ENCODE data around the gene CCDC136. TPM values are rescaled to one million over a fixed set of nuclear protein-coding genes. Genes with fewer than 3 reads are reported as not detected.

CCDC136 gene
- total and polyA plus RNA-seq, 2 donors (not counting 1 experiment from before 2014, with no cell fraction given): 8.3 to 12.1 TPM

DNA sequence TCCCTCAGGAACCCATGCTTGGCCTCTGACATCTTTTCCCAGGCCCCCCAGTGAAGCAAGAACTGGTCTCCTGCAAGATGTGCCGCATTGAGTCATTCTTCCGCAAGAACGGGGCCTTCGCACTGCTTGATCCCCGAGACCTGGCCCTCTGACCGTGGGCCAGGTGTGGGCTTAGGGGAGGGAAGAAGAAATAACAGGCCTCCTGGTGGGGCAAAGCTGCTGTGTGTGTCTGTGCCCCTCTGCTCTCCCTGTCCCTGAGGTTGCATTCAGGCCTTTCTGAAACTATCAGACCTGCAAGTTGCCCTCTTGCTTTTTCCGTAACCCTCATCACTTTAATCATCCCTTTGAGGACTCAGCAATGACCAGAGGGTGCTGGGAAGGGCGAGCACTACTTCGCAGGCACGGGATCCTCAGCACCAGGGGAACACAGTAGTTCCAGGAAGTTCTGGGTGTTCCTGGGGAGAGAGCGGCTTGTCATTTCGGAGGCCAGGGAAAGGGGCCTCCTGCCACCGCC is 76.9 kb downstream of the CCDC136 start:
- TF ChIP-seq EZH2 (IDR thresholded peaks at IDR 0.05; ENCODE audit: low read length, missing control alignments): no peak
- TF ChIP-seq, protein P1, sequence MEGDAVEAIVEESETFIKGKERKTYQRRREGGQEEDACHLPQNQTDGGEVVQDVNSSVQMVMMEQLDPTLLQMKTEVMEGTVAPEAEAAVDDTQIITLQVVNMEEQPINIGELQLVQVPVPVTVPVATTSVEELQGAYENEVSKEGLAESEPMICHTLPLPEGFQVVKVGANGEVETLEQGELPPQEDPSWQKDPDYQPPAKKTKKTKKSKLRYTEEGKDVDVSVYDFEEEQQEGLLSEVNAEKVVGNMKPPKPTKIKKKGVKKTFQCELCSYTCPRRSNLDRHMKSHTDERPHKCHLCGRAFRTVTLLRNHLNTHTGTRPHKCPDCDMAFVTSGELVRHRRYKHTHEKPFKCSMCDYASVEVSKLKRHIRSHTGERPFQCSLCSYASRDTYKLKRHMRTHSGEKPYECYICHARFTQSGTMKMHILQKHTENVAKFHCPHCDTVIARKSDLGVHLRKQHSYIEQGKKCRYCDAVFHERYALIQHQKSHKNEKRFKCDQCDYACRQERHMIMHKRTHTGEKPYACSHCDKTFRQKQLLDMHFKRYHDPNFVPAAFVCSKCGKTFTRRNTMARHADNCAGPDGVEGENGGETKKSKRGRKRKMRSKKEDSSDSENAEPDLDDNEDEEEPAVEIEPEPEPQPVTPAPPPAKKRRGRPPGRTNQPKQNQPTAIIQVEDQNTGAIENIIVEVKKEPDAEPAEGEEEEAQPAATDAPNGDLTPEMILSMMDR (conservative IDR thresholded peaks at IDR 0.05 in 1 of 2, IDR thresholded peaks at IDR 0.05 in 1 of 2; ENCODE audit: low read depth in 1 of 2, low read length in 2 of 2): no peak
- peak overlapping the region in 1 of 4 experiments; percentile 52 for H3K4me3 ChIP-seq (replicated peaks in 1 of 4; ENCODE audit: control extremely low read depth in 1 of 4, insufficient read depth in 1 of 4, low read depth in 3 of 4, low read length in 4 of 4)
- no peak for DNase-seq (ENCODE audit: low read depth in 2 of 2)
- no peaks in the 10 kb centered on the region for H4K20me1 ChIP-seq (ENCODE audit: control insufficient read depth, extremely low read depth, insufficient read depth, low read length)
- no peaks in the 10 kb centered on the region for H3K4me1 ChIP-seq (ENCODE audit: control insufficient read depth, extremely low read depth, insufficient read depth, low read length)
- no peaks in the 10 kb centered on the region for H3K9me3 ChIP-seq (ENCODE audit: control insufficient read depth, insufficient read depth, low read depth, low read length)
- H2AFZ ChIP-seq (ENCODE audit: low read length): no peak overlapping the region
- H3K27me3 ChIP-seq (ENCODE audit: control insufficient read depth, insufficient read depth, low read length): no peaks in the 10 kb centered on the region
- H3K36me3 ChIP-seq (ENCODE audit: control insufficient read depth, insufficient read depth, low read length): peaks cover 5% of the 10 kb centered on the region
- no peak overlapping the region for H3K27ac ChIP-seq (ENCODE audit: insufficient read depth, low read length)
- no peak overlapping the region for H3K4me2 ChIP-seq (ENCODE audit: extremely low read depth, insufficient read depth, low read length)
- peaks cover 3% of the 10 kb centered on the region for H3K79me2 ChIP-seq (ENCODE audit: control insufficient read depth, insufficient read depth, low read length)
- no peak overlapping the region for H3K9ac ChIP-seq (ENCODE audit: insufficient read depth, low read length)

DNA sequence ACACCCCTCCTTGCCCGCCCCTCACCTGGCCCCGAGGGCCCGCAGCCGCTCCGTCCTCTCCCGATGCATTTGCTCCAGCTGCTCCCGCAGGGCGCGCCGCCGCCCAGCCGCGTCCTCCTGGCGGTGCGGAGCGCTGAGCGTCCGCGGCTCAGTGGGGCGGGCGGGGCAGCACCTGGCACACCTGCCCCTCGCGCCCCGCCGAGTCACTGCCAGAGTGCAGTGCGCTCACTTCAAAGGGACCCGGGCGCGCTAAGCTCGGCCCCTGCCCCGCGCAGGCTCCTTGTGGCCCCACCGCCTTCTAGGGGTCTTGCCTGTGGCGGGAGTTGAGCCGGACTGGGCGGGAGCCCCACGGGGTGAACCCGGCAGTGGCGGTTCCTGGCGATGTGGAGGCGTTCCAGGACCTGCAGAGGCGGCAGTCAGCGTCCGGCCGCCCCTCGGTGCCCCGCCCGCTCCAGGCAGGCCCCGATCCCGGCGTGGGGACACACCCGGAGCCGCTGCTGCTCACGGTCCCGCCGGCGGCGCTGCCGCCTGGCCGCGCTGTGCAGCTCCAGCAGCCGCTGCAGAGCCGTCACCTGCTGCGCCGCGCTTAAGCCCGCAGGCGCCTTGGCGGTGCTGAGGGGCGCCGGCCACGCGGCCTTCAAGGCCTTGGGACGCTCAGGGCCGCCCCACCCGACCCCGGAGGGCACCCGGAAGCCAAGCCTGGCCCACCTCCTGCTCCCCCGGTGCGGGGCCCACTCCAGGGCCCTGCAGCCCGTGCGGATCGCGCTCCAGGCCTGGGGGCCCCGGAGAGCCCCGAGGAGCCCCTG is 77.6 kb downstream of the CCDC136 start:
- no peaks in the 10 kb centered on the region for H3K4me1 ChIP-seq (ENCODE audit: control insufficient read depth, extremely low read depth, insufficient read depth, low read length)

DNA sequence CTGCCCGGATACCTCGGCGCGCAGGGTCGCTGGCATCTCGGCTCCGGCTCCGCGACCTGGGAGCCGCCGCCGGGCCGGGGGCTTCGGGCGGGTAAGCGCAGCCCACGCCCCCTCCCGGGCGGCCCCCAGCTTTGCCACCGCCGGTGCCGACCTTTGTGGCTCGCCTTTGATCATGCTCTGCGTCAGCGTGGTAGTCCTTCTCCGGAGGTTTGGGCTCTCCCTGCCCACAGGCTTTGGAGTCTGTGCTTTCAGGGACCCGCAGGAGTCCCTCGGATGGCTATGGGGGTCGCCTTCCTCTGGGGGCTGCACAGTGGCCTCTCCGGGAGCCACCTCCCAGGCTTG is 78.1 kb downstream of the CCDC136 start:
- H3K27ac ChIP-seq (ENCODE audit: insufficient read depth, low read length): no peak overlapping the region
- no peaks in the 10 kb centered on the region for H4K20me1 ChIP-seq (ENCODE audit: control insufficient read depth, extremely low read depth, insufficient read depth, low read length)
- H3K4me3 ChIP-seq (replicated peaks in 1 of 4; ENCODE audit: control extremely low read depth in 1 of 4, insufficient read depth in 1 of 4, low read depth in 3 of 4, low read length in 4 of 4): peak overlapping the region in 1 of 4 experiments; percentile 52
- no peaks in the 10 kb centered on the region for H3K4me1 ChIP-seq (ENCODE audit: control insufficient read depth, extremely low read depth, insufficient read depth, low read length)
- H2AFZ ChIP-seq (ENCODE audit: low read length): no peak overlapping the region
- peaks cover 5% of the 10 kb centered on the region for H3K36me3 ChIP-seq (ENCODE audit: control insufficient read depth, insufficient read depth, low read length)
- no peaks in the 10 kb centered on the region for H3K9me3 ChIP-seq (ENCODE audit: control insufficient read depth, insufficient read depth, low read depth, low read length)
- peak overlapping the region; percentile 93 for H3K4me2 ChIP-seq (ENCODE audit: extremely low read depth, insufficient read depth, low read length)
- H3K79me2 ChIP-seq (ENCODE audit: control insufficient read depth, insufficient read depth, low read length): no peaks in the 10 kb centered on the region
- H3K9ac ChIP-seq (ENCODE audit: insufficient read depth, low read length): no peak overlapping the region
- TF ChIP-seq, protein P1 (conservative IDR thresholded peaks at IDR 0.05 in 1 of 2, IDR thresholded peaks at IDR 0.05 in 1 of 2; ENCODE audit: low read depth in 1 of 2, low read length in 2 of 2): no peak
- TF ChIP-seq EZH2 (IDR thresholded peaks at IDR 0.05; ENCODE audit: low read length, missing control alignments): no peak
- H3K27me3 ChIP-seq (ENCODE audit: control insufficient read depth, insufficient read depth, low read length): no peaks in the 10 kb centered on the region
- DNase-seq (ENCODE audit: low read depth in 2 of 2): no peak

More for the DNA sequence above, 77.6 kb downstream of the CCDC136 start:
- no peaks in the 10 kb centered on the region for H3K79me2 ChIP-seq (ENCODE audit: control insufficient read depth, insufficient read depth, low read length)
- no peaks in the 10 kb centered on the region for H4K20me1 ChIP-seq (ENCODE audit: control insufficient read depth, extremely low read depth, insufficient read depth, low read length)
- H3K27ac ChIP-seq (ENCODE audit: insufficient read depth, low read length): no peak overlapping the region
- peak overlapping the region; percentile 93 for H3K4me2 ChIP-seq (ENCODE audit: extremely low read depth, insufficient read depth, low read length)
- TF ChIP-seq EZH2 (IDR thresholded peaks at IDR 0.05; ENCODE audit: low read length, missing control alignments): no peak
- TF ChIP-seq, protein P1 (conservative IDR thresholded peaks at IDR 0.05 in 1 of 2, IDR thresholded peaks at IDR 0.05 in 1 of 2; ENCODE audit: low read depth in 1 of 2, low read length in 2 of 2): no peak
- no peaks in the 10 kb centered on the region for H3K27me3 ChIP-seq (ENCODE audit: control insufficient read depth, insufficient read depth, low read length)
- H3K9ac ChIP-seq (ENCODE audit: insufficient read depth, low read length): peak overlapping the region; percentile 16
- peaks cover 5% of the 10 kb centered on the region for H3K36me3 ChIP-seq (ENCODE audit: control insufficient read depth, insufficient read depth, low read length)
- peak overlapping the region in 3 of 4 experiments; percentile 41 to 52 (median 45) for H3K4me3 ChIP-seq (replicated peaks in 1 of 4; ENCODE audit: control extremely low read depth in 1 of 4, insufficient read depth in 1 of 4, low read depth in 3 of 4, low read length in 4 of 4)
- H3K9me3 ChIP-seq (ENCODE audit: control insufficient read depth, insufficient read depth, low read depth, low read length): no peaks in the 10 kb centered on the region
- peak; percentile 37 to 42 for DNase-seq (ENCODE audit: low read depth in 2 of 2)
- no peak overlapping the region for H2AFZ ChIP-seq (ENCODE audit: low read length)
